ENCODE results near the gene LCN15. TPM values are rescaled to one million over a fixed set of nuclear protein-coding genes. Genes with fewer than 3 reads are reported as not detected.

Gene LCN15
- total and polyA plus RNA-seq, 2 of the 13 experiments (the other 11 are each of a cell fraction or from before 2014, with no cell fraction given) = 1.3 to 53.7 TPM

DNA sequence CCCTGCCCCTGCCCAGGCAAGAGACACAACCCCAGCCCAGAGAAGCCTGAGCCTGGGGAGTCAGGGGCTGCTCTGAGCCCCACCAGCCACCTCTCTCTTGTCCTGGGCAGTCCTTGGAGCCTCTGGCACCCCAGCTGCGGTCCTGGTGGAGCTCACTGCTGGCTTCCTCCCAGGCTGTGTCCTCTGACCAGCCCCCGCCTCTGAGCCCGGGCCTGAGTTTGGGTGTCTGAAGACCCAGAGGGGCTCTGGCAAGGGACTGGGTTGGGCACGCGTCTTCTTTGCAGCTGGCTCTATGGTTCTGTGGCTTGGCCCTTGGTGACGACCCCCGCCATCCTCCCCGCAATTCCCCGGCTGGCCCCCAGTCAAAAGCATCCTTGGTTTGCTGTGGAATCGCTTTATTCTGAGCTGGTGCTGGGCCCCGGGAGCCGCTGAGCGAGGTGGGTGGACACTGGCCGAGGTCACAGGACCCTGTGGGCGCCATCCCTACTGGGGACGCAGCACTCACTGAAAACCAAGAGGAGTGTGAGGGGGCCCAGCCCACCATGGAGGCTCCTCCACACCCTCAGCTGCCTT lies 20.6 kb downstream of the LCN15 start:
- no peak overlapping the region for H3K27ac ChIP-seq (ENCODE audit: extremely low read length, insufficient read depth, low read length)
- peaks cover 25 to 91% of the 10 kb centered on the region in 2 experiments for H3K27me3 ChIP-seq (ENCODE audit: control insufficient read depth in 1 of 2, insufficient read depth in 2 of 2, low read length in 2 of 2)
- H3K79me2 ChIP-seq (ENCODE audit: insufficient read depth, low read length) = no peaks in the 10 kb centered on the region
- in situ Hi-C loops (cut with HindIII; ENCODE audit: extremely low pct_ligation_motif_present, low pct_unique_long_range_greater_than_20kb) (no loop called here), intact Hi-C loops (cut with micrococcal nuclease; ENCODE audit: unreplicated experiment) (no loop called here)
- DNase-seq (ENCODE audit: low spot score) (no peak), FAIRE-seq (no peak), ATAC-seq (no peak)
- no peaks in the 10 kb centered on the region for H3K9me3 ChIP-seq (ENCODE audit: low read length)
- no peak for TF ChIP-seq MLX (CRISPR knock-in tag; IDR thresholded peaks at IDR 0.05)
- no peak for TF ChIP-seq MZF1 (CRISPR knock-in tag; IDR thresholded peaks at IDR 0.05; ENCODE audit: borderline replicate concordance)
- no peak for TF ChIP-seq AFF4 (CRISPR knock-in tag; IDR thresholded peaks at IDR 0.05)
- no peak for TF ChIP-seq ZNF605 (CRISPR knock-in tag; IDR thresholded peaks at IDR 0.05)
- no peak for TF ChIP-seq ZNF746 (CRISPR knock-in tag; IDR thresholded peaks at IDR 0.05)
- no peak for TF ChIP-seq FLYWCH1 (CRISPR knock-in tag; IDR thresholded peaks at IDR 0.05)
- TF ChIP-seq, protein P1, sequence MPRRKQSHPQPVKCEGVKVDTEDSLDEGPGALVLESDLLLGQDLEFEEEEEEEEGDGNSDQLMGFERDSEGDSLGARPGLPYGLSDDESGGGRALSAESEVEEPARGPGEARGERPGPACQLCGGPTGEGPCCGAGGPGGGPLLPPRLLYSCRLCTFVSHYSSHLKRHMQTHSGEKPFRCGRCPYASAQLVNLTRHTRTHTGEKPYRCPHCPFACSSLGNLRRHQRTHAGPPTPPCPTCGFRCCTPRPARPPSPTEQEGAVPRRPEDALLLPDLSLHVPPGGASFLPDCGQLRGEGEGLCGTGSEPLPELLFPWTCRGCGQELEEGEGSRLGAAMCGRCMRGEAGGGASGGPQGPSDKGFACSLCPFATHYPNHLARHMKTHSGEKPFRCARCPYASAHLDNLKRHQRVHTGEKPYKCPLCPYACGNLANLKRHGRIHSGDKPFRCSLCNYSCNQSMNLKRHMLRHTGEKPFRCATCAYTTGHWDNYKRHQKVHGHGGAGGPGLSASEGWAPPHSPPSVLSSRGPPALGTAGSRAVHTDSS (CRISPR knock-in tag; conservative IDR thresholded peaks at IDR 0.05) = no peak
- TF ChIP-seq SSRP1 (CRISPR knock-in tag; IDR thresholded peaks at IDR 0.05) = no peak
- no peak for TF ChIP-seq JDP2 (CRISPR knock-in tag; IDR thresholded peaks at IDR 0.05; ENCODE audit: borderline replicate concordance)
- no peak for TF ChIP-seq REL (CRISPR knock-in tag; conservative IDR thresholded peaks at IDR 0.05)
- no peak for TF ChIP-seq MYC (CRISPR knock-in tag; IDR thresholded peaks at IDR 0.05; ENCODE audit: borderline replicate concordance)
- TF ChIP-seq HDAC6 (IDR thresholded peaks at IDR 0.05; ENCODE audit: low read depth, low read length) = no peak
- TF ChIP-seq TRIM24 (CRISPR knock-in tag; IDR thresholded peaks at IDR 0.05) = no peak
- no peak for TF ChIP-seq ZZZ3 (CRISPR knock-in tag; IDR thresholded peaks at IDR 0.05; ENCODE audit: borderline replicate concordance)
- no peak for TF ChIP-seq FOXA3 (CRISPR knock-in tag; IDR thresholded peaks at IDR 0.05)
- TF ChIP-seq PLSCR1 (CRISPR knock-in tag; IDR thresholded peaks at IDR 0.05; ENCODE audit: borderline replicate concordance) = no peak
- TF ChIP-seq, protein P2, sequence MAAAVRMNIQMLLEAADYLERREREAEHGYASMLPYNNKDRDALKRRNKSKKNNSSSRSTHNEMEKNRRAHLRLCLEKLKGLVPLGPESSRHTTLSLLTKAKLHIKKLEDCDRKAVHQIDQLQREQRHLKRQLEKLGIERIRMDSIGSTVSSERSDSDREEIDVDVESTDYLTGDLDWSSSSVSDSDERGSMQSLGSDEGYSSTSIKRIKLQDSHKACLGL (CRISPR knock-in tag; IDR thresholded peaks at IDR 0.05) = no peak
- H3K4me3 ChIP-seq (replicated peaks in 1 of 3; ENCODE audit: insufficient read depth in 1 of 3, low read depth in 2 of 3, low read length in 3 of 3) = no peak overlapping the region
- BruUV-seq (replicated peaks) = no TSS peak
- CTCF ChIA-PET (ENCODE audit: low intra/inter-chr PET ratio, low total read pairs) = no interaction called here
- H3K4me2 ChIP-seq (ENCODE audit: low read depth, low read length) = no peak overlapping the region
- H2AFZ ChIP-seq (ENCODE audit: low read length) = no peak overlapping the region
- H3K9ac ChIP-seq (ENCODE audit: insufficient read depth, low read depth, low read length) = no peak overlapping the region
- H3K4me1 ChIP-seq (ENCODE audit: insufficient read depth, low read length) = peaks cover 25% of the 10 kb centered on the region
- POLR2A ChIA-PET = interaction anchor here (5.2 kb wide), 1 partner anchor 15 kb away, joined by 27 read pairs; no protein-coding TSS in a partner anchor
- H3K36me3 ChIP-seq (replicated peaks in 1 of 2; ENCODE audit: control insufficient read depth in 1 of 2, insufficient read depth in 2 of 2, low read length in 2 of 2) = no peaks in the 10 kb centered on the region
- no peaks in the 10 kb centered on the region for H4K20me1 ChIP-seq (ENCODE audit: insufficient read depth, low read length)
- 63% methylated on average over 15 of the region's 16 CpGs for WGBS (ENCODE audit: low lambda C conversion rate)
